GM12892 (cell line): Measurements from ENCODE around the gene CRISPLD2.

Experiments
- DNase-seq: peaks from one replicate; pipeline ENCODE4 v3.0.0; 2011; ENCODE audit not compliant: insufficient read length
- FAIRE-seq: peaks from 2 replicates; lab custom pipeline; 2011; peaks lifted over from hg19 to GRCh38; lab: Jason Lieb, UNC
- POLR2A ChIP-seq: IDR thresholded peaks from 2 replicates; pipeline ENCODE4 v1.6.1; 2011; ENCODE audit warnings: low read depth, low read length, control low read depth
- POLR2AphosphoS5 ChIP-seq: IDR thresholded peaks from 2 replicates; pipeline ENCODE4 v1.6.1; 2011; ENCODE audit warnings: low read depth, low read length, control low read depth
- TAF1 ChIP-seq: IDR thresholded peaks from 2 replicates; pipeline ENCODE4 v1.6.1; 2011; ENCODE audit warnings: low read depth, mild to moderate bottlenecking, control low read depth, low read length, borderline replicate concordance

The CRISPLD2 gene

DNA sequence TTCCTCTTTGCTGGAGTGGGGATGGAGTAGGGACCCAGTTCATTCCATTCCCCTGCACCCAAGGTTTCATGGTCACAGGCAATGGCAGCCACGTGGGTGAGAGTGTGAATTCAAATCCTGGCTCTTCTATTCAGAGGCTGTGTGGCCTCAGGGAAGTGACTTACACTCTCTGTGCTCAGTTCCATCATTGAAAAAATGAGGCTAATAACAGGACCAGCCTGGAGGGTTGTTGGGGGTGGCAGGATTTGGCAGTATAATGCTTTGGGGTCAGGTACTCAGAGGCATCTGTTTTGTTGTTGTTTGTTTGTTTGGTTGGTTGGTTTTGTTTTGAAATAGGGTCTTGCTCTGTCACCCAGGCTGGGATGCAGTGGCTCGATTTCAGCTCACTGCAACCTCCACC lies 2.2 kb upstream of the CRISPLD2 start:
- DNase-seq = no peak
- FAIRE-seq = no peak
- TF ChIP-seq TAF1 = no peak

- TF ChIP-seq TAF1 (no peak), POLR2AphosphoS5 (no peak), POLR2A (no peak)
- DNase-seq = no peak
- no peak for FAIRE-seq
These were observed 1.7 kb upstream of the CRISPLD2 start for GRCh38 chr16:84818133-84818532.

GRCh38 chr16:84818989-84819643 lies 669 bp upstream of the CRISPLD2 start:
- DNase-seq (no peak), FAIRE-seq (no peak)
- TF ChIP-seq TAF1 (no peak), POLR2A (no peak), POLR2AphosphoS5 (no peak)

DNA sequence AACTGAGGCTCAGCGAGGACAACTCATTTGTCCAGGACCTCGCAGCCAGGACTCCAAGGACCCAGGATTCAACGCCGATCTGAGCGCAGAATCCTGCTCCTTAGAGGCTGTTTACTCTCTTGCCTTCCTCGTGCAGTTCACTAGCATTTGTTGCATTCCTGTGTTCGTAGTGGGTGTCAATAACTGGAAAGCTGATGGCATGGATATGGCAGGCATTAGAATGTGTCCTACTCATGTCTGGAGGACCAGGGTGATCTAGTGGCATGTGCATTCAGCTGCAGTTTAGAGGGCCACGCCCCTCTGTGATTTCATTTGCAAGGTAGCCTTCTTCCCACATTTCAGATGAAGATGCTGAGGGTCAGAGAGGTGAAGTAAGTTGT lies 510 bp downstream of the CRISPLD2 start:
- DNase-seq (no peak), FAIRE-seq (no peak)

DNA sequence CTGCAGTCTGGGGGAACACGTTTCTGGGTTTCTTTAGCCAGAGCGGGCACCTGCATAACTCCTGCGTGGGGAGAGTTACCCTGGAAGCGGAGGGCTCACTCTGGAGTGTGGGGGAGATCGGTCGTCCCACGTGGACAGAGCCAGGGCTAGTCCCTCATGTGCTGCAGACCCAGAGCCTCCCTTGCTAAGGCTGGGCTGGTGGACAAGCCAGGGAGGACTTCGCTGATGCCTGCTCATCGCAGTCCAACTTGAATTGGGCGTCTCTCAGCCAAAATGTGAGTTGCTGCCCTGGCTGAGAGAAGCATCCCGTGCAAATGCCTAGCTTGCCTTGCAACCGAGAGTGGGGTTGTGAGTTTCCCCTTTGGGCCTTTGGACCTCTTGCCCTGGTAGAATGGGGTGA lies 986 bp downstream of the CRISPLD2 start:
- TF ChIP-seq POLR2A (no peak), POLR2AphosphoS5 (no peak), TAF1 (no peak)
- no peak for DNase-seq
- FAIRE-seq = no peak

More for the DNA sequence above, 510 bp downstream of the CRISPLD2 start:
- TF ChIP-seq TAF1 = no peak
- TF ChIP-seq POLR2AphosphoS5 = no peak
- no peak for TF ChIP-seq POLR2A

DNA sequence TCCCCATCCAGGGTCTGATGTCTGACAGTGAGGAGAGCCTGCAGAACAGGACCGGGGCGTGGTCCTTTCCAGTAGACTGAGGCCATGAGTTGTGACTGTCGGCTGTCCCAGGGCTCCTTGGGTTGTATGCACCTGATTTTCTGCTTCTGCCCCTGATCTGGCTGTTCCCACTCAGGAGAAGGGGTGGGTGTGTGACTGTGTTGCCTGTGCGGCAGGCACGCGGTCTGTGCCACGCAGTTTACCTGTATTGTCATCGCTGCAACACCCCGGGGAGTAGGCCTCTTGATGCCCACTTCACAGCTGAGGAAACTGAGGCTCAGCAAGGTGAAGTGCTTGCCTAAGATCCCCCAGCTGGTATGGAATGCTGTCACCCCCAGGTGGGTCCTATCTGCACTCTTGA lies 1.4 kb downstream of the CRISPLD2 start:
- no peak for TF ChIP-seq TAF1
- TF ChIP-seq POLR2AphosphoS5 = no peak
- TF ChIP-seq POLR2A = no peak
- DNase-seq (no peak), FAIRE-seq (no peak)

- FAIRE-seq = no peak
- TF ChIP-seq POLR2AphosphoS5 (no peak), POLR2A (no peak), TAF1 (no peak)
- no peak for DNase-seq
These were observed 2.2 kb downstream of the CRISPLD2 start for GRCh38 chr16:84821728-84822689.

GRCh38 chr16:84822990-84823389 lies 3.2 kb downstream of the CRISPLD2 start:
- no peak for FAIRE-seq
- no peak for TF ChIP-seq POLR2A
- TF ChIP-seq TAF1 = no peak
- no peak for TF ChIP-seq POLR2AphosphoS5
- no peak for DNase-seq

- TF ChIP-seq POLR2A = no peak
- no peak for TF ChIP-seq TAF1
- no peak for TF ChIP-seq POLR2AphosphoS5
- no peak for FAIRE-seq
- DNase-seq = no peak
These were observed 3.7 kb downstream of the CRISPLD2 start for GRCh38 chr16:84823484-84823883.

- TF ChIP-seq POLR2AphosphoS5 (no peak), POLR2A (no peak), TAF1 (no peak)
- FAIRE-seq = no peak
- DNase-seq = no peak
These were observed 4.1 kb downstream of the CRISPLD2 start for GRCh38 chr16:84823926-84824325.

- no peak for FAIRE-seq
- TF ChIP-seq POLR2AphosphoS5 = no peak
- no peak for TF ChIP-seq TAF1
- no peak for TF ChIP-seq POLR2A
- DNase-seq = no peak
These were observed 6.2 kb downstream of the CRISPLD2 start for GRCh38 chr16:84825896-84826557.
